Muscle layer of duodenum (tissue), 2 donors: ENCODE measurements around the gene TRPT1.

Experiments used
- H3K27ac ChIP-seq: one replicate; pipeline ENCODE4 v1.7.0; 2013; ENCODE audit warnings: mild to moderate bottlenecking, low read length
- H3K27me3 ChIP-seq: one replicate; pipeline ENCODE4 v1.7.0; 2013; ENCODE audit warnings: low read depth, mild to moderate bottlenecking, control low read depth, low read length
- H3K36me3 ChIP-seq, 2 donors: one replicate each; pipeline ENCODE4 v1.7.0; 2013; ENCODE audit warnings: low read length in 2 of 2, control low read depth in 1 of 2, mild to moderate bottlenecking in 1 of 2; ENCODE audit not compliant: insufficient read depth in 2 of 2, control insufficient read depth in 1 of 2
- H3K4me1 ChIP-seq, 2 donors: one replicate each; pipeline ENCODE4 v1.7.0; 2013; ENCODE audit warnings: low read length in 2 of 2, mild to moderate bottlenecking in 2 of 2, control low read depth in 1 of 2, moderate library complexity in 1 of 2; ENCODE audit not compliant: insufficient read depth in 2 of 2, control insufficient read depth in 1 of 2
- H3K4me3 ChIP-seq, 2 donors: one replicate each; pipeline ENCODE4 v1.7.0; 2013; ENCODE audit warnings: low read length in 2 of 2, low read depth in 1 of 2, mild to moderate bottlenecking in 1 of 2
- H3K9me3 ChIP-seq, 2 donors: one replicate each; pipeline ENCODE4 v1.7.0; 2013; ENCODE audit warnings: low read length in 2 of 2, control low read depth in 1 of 2, mild to moderate bottlenecking in 1 of 2; ENCODE audit not compliant: control insufficient read depth in 1 of 2
- donor health status: healthy.

Gene TRPT1

DNA sequence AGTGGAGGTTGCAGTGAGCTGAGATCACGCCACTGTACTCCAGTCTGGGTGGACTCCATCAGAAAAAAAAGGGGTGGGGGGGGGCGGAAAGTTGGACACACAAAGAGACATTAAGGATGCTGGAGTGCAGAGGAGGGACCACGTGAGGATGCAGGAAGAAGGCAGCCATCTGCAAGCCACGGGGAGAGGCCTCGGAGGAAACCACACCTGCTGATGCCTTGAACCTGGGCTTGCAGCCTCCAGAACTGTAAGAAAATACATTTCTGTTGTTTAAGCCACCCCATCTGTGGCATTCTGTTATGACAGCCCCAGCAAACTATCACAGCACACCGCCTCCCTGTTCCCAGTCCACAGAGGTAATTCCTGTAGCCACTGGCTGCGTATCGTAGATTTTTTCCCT, 49.2 kb downstream of the TRPT1 start:
- Histone ChIP-seq H3K4me1 (peaks cover 11 to 14% of the 10 kb centered on the region in 2 donors), H3K27ac (no peak overlapping the region), H3K9me3 (no peaks in the 10 kb centered on the region), H3K27me3 (no peaks in the 10 kb centered on the region), H3K36me3 (no peaks in the 10 kb centered on the region), H3K4me3 (no peak overlapping the region)
